ENCODE data around the gene EGLN2. TPM values are rescaled to one million over a fixed set of nuclear protein-coding genes. Genes with fewer than 3 reads are reported as not detected.
A peak's percentile ranks its signal among the peaks of the same experiment; 100 is the strongest.
"Not testable (repeated sequence)": the region's sequence is repeated elsewhere in the genome, so short reads cannot be mapped to it uniquely, and the experiment has no call there.

EGLN2 gene
- total RNA-seq, 1 experiment from 2014 or later: 115 TPM

GRCh38 chr19:40810160-40810559, 11.2 kb downstream of the EGLN2 start:
- ChIA-PET CTCF (no interaction called here), POLR2A (no interaction called here)
- peaks cover 23% of the 10 kb centered on the region for H3K4me1 ChIP-seq (ENCODE audit: control insufficient read depth, insufficient read depth, low read length)
- ATAC-seq: 0 out of 2 replicates have a peak, but pooled peaks have one; percentile 2
- in situ Hi-C loops (cut with HindIII; ENCODE audit: low pct_unique_long_range_greater_than_20kb, low sequenced_read_pairs) (no loop called here), intact Hi-C loops (cut with micrococcal nuclease; ENCODE audit: unreplicated experiment) (no loop called here)
- peak overlapping the region; percentile 27 to 41 for H3K4me3 ChIP-seq (ENCODE audit: low read depth in 2 of 2, low read length in 2 of 2)
- BruUV-seq (replicated peaks): TSS peak; percentile 76
- no peak for TF ChIP-seq CTCF (IDR thresholded peaks at IDR 0.05)
- no peak for TF ChIP-seq REST (IDR thresholded peaks at IDR 0.05; ENCODE audit: insufficient read depth in 1 of 2, low read depth in 2 of 2, low read length in 1 of 2)
- TF ChIP-seq TCF7L2 (IDR thresholded peaks at IDR 0.05; ENCODE audit: low read depth, low read length): no peak
- no peak; the same call in 1 of the 2 replicates for TF ChIP-seq POLR2AphosphoS5 (IDR thresholded peaks at IDR 0.05; ENCODE audit: low read depth, low read length)
- TF ChIP-seq SIN3A (IDR thresholded peaks at IDR 0.05; ENCODE audit: borderline replicate concordance, insufficient read depth, low read depth, low read length): no peak
- H3K27ac ChIP-seq (ENCODE audit: low read length): peak overlapping the region; percentile 69
- no peaks in the 10 kb centered on the region for H3K36me3 ChIP-seq (ENCODE audit: control insufficient read depth, insufficient read depth, low read length)
- no peak for DNase-seq (ENCODE audit: low read depth, low spot score)
- no peaks in the 10 kb centered on the region for H3K9me3 ChIP-seq (ENCODE audit: control insufficient read depth, insufficient read depth, low read depth, low read length)
- H3K27me3 ChIP-seq (ENCODE audit: control insufficient read depth, insufficient read depth, low read length): no peaks in the 10 kb centered on the region

GRCh38 chr19:40810649-40811408, 11.8 kb downstream of the EGLN2 start:
- intact Hi-C loops (cut with micrococcal nuclease; ENCODE audit: unreplicated experiment); CTCF ChIA-PET; DNase-seq (ENCODE audit: low read depth, low spot score); in situ Hi-C loops (cut with HindIII; ENCODE audit: low pct_unique_long_range_greater_than_20kb, low sequenced_read_pairs); BruUV-seq (replicated peaks); POLR2A ChIA-PET; H3K9me3 ChIP-seq (ENCODE audit: control insufficient read depth, insufficient read depth, low read depth, low read length); H3K27me3 ChIP-seq (ENCODE audit: control insufficient read depth, insufficient read depth, low read length); H3K36me3 ChIP-seq (ENCODE audit: control insufficient read depth, insufficient read depth, low read length): not testable (repeated sequence)
- peak overlapping the region; percentile 77 for H3K27ac ChIP-seq (ENCODE audit: low read length)
- peaks cover 16% of the 10 kb centered on the region for H3K4me1 ChIP-seq (ENCODE audit: control insufficient read depth, insufficient read depth, low read length)
- ATAC-seq: peak; percentile 86
- TF ChIP-seq POLR2AphosphoS5 (IDR thresholded peaks at IDR 0.05; ENCODE audit: low read depth, low read length): peak; percentile 49; the same call in 1 of the 2 replicates
- peak overlapping the region; percentile 27 to 41 for H3K4me3 ChIP-seq (ENCODE audit: low read depth in 2 of 2, low read length in 2 of 2)
